H9 (cell line): Measurements from ENCODE around the gene CDK14. TPM values are rescaled to one million over a fixed set of nuclear protein-coding genes. Genes with fewer than 3 reads are reported as not detected.

ENCODE experiments used
- DNase-seq: peaks from one replicate; pipeline ENCODE4 v3.0.0-alpha.2; 2017
- H2AFZ ChIP-seq: one replicate; pipeline ENCODE4 v1.6.1; 2013; ENCODE audit warnings: mild to moderate bottlenecking, low read length, control low read depth, moderate library complexity
- H2AK5ac ChIP-seq: 2 replicates; pipeline ENCODE4 v1.6.1; 2013; ENCODE audit warnings: low read length, control low read depth, mixed read lengths; ENCODE audit not compliant: insufficient read length
- H2BK120ac ChIP-seq: one replicate; pipeline ENCODE4 v1.6.1; 2013; ENCODE audit warnings: low read depth, mild to moderate bottlenecking, low read length, control low read depth, inconsistent platforms; ENCODE audit not compliant: poor library complexity, severe bottlenecking
- H2BK12ac ChIP-seq: 2 replicates; pipeline ENCODE4 v1.6.1; 2013; ENCODE audit warnings: low read length, control low read depth, mixed read lengths, low read depth; ENCODE audit not compliant: insufficient read length
- H2BK15ac ChIP-seq: 2 replicates; pipeline ENCODE4 v1.6.1; 2013; ENCODE audit warnings: low read depth, low read length, control low read depth
- H2BK20ac ChIP-seq: one replicate; pipeline ENCODE4 v1.6.1; 2013; ENCODE audit warnings: low read depth, mild to moderate bottlenecking, low read length, control low read depth, inconsistent platforms; ENCODE audit not compliant: poor library complexity, severe bottlenecking
- H2BK5ac ChIP-seq: 2 replicates; pipeline ENCODE4 v1.6.1; 2013; ENCODE audit warnings: low read length, control low read depth, mixed read lengths; ENCODE audit not compliant: insufficient read length
- H3K14ac ChIP-seq: 2 replicates; pipeline ENCODE4 v1.6.1; 2013; ENCODE audit warnings: low read length, control low read depth; ENCODE audit not compliant: insufficient read depth
- H3K18ac ChIP-seq: 2 replicates; pipeline ENCODE4 v1.6.1; 2013; ENCODE audit warnings: low read depth, mild to moderate bottlenecking, mixed read lengths, low read length, control low read depth; ENCODE audit not compliant: insufficient read length
- H3K23ac ChIP-seq: 2 replicates; pipeline ENCODE4 v1.6.1; 2013; ENCODE audit warnings: low read length, control low read depth, mixed read lengths, low read depth; ENCODE audit not compliant: insufficient read length
- H3K23me2 ChIP-seq: 2 replicates; pipeline ENCODE4 v1.6.1; 2013; ENCODE audit warnings: low read depth, mild to moderate bottlenecking, mixed read lengths, low read length, control low read depth; ENCODE audit not compliant: insufficient read length, poor library complexity, severe bottlenecking
- H3K27ac ChIP-seq: 2 replicates; pipeline ENCODE4 v1.5.1; 2013; ENCODE audit warnings: low read length, control low read depth, mixed read lengths, low read depth; ENCODE audit not compliant: insufficient read length
- H3K27me3 ChIP-seq: 2 replicates; pipeline ENCODE4 v1.6.1; 2013; ENCODE audit warnings: low read length, control low read depth, inconsistent platforms; ENCODE audit not compliant: insufficient read depth
- H3K4ac ChIP-seq: 2 replicates; pipeline ENCODE4 v1.6.1; 2013; ENCODE audit warnings: low read depth, mild to moderate bottlenecking, control low read depth, inconsistent platforms, low read length, moderate library complexity
- H3K4me1 ChIP-seq: 2 replicates; pipeline ENCODE4 v1.6.1; 2013; ENCODE audit warnings: low read length, control low read depth, inconsistent platforms; ENCODE audit not compliant: insufficient read depth
- H3K4me2 ChIP-seq: 2 replicates; pipeline ENCODE4 v1.6.1; 2013; ENCODE audit warnings: low read length, control low read depth, mixed read lengths; ENCODE audit not compliant: insufficient read length, insufficient read depth
- H3K56ac ChIP-seq: 2 replicates; pipeline ENCODE4 v1.6.1; 2013; ENCODE audit warnings: low read depth, mild to moderate bottlenecking, mixed read lengths, low read length, control low read depth; ENCODE audit not compliant: insufficient read length
- H3K79me1 ChIP-seq: 2 replicates; pipeline ENCODE4 v1.6.1; 2013; ENCODE audit warnings: low read depth, mild to moderate bottlenecking, moderate library complexity, low read length, control low read depth, inconsistent platforms; ENCODE audit not compliant: insufficient read depth, poor library complexity, severe bottlenecking
- H3K79me2 ChIP-seq: 2 replicates; pipeline ENCODE4 v1.6.1; 2013; ENCODE audit warnings: low read length, control low read depth, inconsistent platforms; ENCODE audit not compliant: insufficient read depth
- H3K9ac ChIP-seq: 2 replicates; pipeline ENCODE4 v1.6.1; 2013; ENCODE audit warnings: low read length, control low read depth, mixed read lengths; ENCODE audit not compliant: insufficient read length; ENCODE audit errors: extremely low read depth
- H3K9me3 ChIP-seq: one replicate; pipeline ENCODE4 v1.6.1; 2013; ENCODE audit warnings: low read depth, low read length, inconsistent platforms; ENCODE audit not compliant: control insufficient read depth
- H3T11ph ChIP-seq: one replicate; pipeline ENCODE4 v1.6.1; 2013; ENCODE audit warnings: mild to moderate bottlenecking, low read length, control low read depth, inconsistent platforms
- H4K20me1 ChIP-seq: one replicate; pipeline ENCODE4 v1.6.1; 2013; ENCODE audit not compliant: control insufficient read depth, insufficient read length, insufficient read depth
- H4K5ac ChIP-seq: 2 replicates; pipeline ENCODE4 v1.6.1; 2013; ENCODE audit warnings: low read depth, mild to moderate bottlenecking, mixed read lengths, low read length, control low read depth; ENCODE audit not compliant: insufficient read length
- H4K8ac ChIP-seq: replicated peaks from 2 replicates; pipeline ENCODE4 v1.6.1; 2013; ENCODE audit warnings: low read length, control low read depth, mixed read lengths, low read depth; ENCODE audit not compliant: insufficient read length
- H4K91ac ChIP-seq: 2 replicates; pipeline ENCODE4 v1.6.1; 2013; ENCODE audit warnings: low read depth, mild to moderate bottlenecking, moderate library complexity, mixed read lengths, low read length, control low read depth; ENCODE audit not compliant: insufficient read length
- H3K27ac Mint-ChIP-seq, 3 experiments: 2 replicates in 2 of 3; 3 replicates in 1 of 3; pipeline ENCODE4 v1.8.0; 2020 to 2021; ENCODE audit warnings: mixed read lengths in 3 of 3, mild to moderate bottlenecking in 1 of 3, moderate library complexity in 1 of 3
- H3K27me3 Mint-ChIP-seq: 2 replicates; pipeline ENCODE4 v1.8.0; 2021; ENCODE audit warnings: low read depth, mild to moderate bottlenecking, moderate library complexity, mixed read lengths
- H3K36me3 Mint-ChIP-seq, 3 experiments: 2 replicates in 2 of 3; 3 replicates in 1 of 3; pipeline ENCODE4 v1.8.0; 2020 to 2021; ENCODE audit warnings: low read depth in 3 of 3, mixed read lengths in 3 of 3; ENCODE audit not compliant: insufficient read depth in 1 of 3
- H3K4me1 Mint-ChIP-seq, 2 experiments: 2 replicates each; pipeline ENCODE4 v1.8.0; 2020; ENCODE audit warnings: mixed read lengths in 2 of 2
- H3K4me3 Mint-ChIP-seq, 2 experiments: 2 replicates in 1 of 2; 3 replicates in 1 of 2; pipeline ENCODE4 v1.8.0; 2020 to 2021; ENCODE audit warnings: mild to moderate bottlenecking in 2 of 2, mixed read lengths in 2 of 2, moderate library complexity in 1 of 2
- H3K9me3 Mint-ChIP-seq, 2 experiments: 2 replicates in 1 of 2; 3 replicates in 1 of 2; pipeline ENCODE4 v1.8.0; 2020; ENCODE audit warnings: mild to moderate bottlenecking in 2 of 2, mixed read lengths in 2 of 2, moderate library complexity in 1 of 2
- CTCF ChIP-seq: fragments of 200-600 bp; sonication (generic); conservative IDR thresholded peaks from 3 replicates; pipeline ENCODE4 v1.8.0; 2021; ENCODE audit warnings: antibody characterized with exemption, mild to moderate bottlenecking
- WGBS: extraction: QIAGEN DNeasy Blood & Tissue Kit; methylation state at CpG from one replicate; pipeline ENCODE4 v1.1.7; 2013; ENCODE audit warnings: missing lambda C conversion rate, low lambda C conversion rate, mixed read lengths; ENCODE audit not compliant: insufficient read length; ENCODE audit errors: extremely low coverage; 5-methylcytosine and 5-hydroxymethylcytosine counted together
- total RNA-seq: library from RNA; stranded (reverse); gene quantifications from 2 replicates; pipeline ENCODE4 v1.2.1, GENCODE V29; 2021

The CDK14 gene
- total RNA-seq, 1 experiment from 2014 or later = 23.9 TPM

- Mint-ChIP-seq H3K9me3 (no peaks in the 10 kb centered on the region), H3K36me3 (no peaks in the 10 kb centered on the region), H3K27ac (no peak overlapping the region; a peak in 1 of 7 replicates), H3K27me3 (no peaks in the 10 kb centered on the region), H3K4me1 (peaks cover 6% of the 10 kb centered on the region in 2 experiments), H3K4me3 (no peak overlapping the region)
- no peak overlapping the region for H2BK15ac ChIP-seq
- no peak overlapping the region for H3K4ac ChIP-seq
- H3K14ac ChIP-seq = no peak overlapping the region
- no peak overlapping the region for H3K4me2 ChIP-seq
- no peak overlapping the region for H3K27ac ChIP-seq
- no peak overlapping the region for H2AFZ ChIP-seq
- H3K27me3 ChIP-seq = no peaks in the 10 kb centered on the region
- H4K8ac ChIP-seq = no peak overlapping the region
- DNase-seq = no peak
- no peak overlapping the region for H3K18ac ChIP-seq
- H2BK20ac ChIP-seq = no peak overlapping the region
- H3K23me2 ChIP-seq = no peaks in the 10 kb centered on the region
- H3K9ac ChIP-seq = no peak overlapping the region
- no peak overlapping the region for H2AK5ac ChIP-seq
- WGBS = no CpG with 5 or more reads among the region's 3 CpGs
- no peaks in the 10 kb centered on the region for H3K79me2 ChIP-seq
- no peaks in the 10 kb centered on the region for H3K9me3 ChIP-seq
- no peak overlapping the region for H4K91ac ChIP-seq
- no peak overlapping the region for H2BK120ac ChIP-seq
- H2BK5ac ChIP-seq = no peak overlapping the region
- H3K4me1 ChIP-seq = no peaks in the 10 kb centered on the region
- no peak for TF ChIP-seq CTCF
- H3K56ac ChIP-seq = no peak overlapping the region
- H3T11ph ChIP-seq = no peak overlapping the region
- no peak overlapping the region for H2BK12ac ChIP-seq
- H4K5ac ChIP-seq = no peak overlapping the region
- no peaks in the 10 kb centered on the region for H3K79me1 ChIP-seq
- H3K23ac ChIP-seq = no peak overlapping the region
- no peaks in the 10 kb centered on the region for H4K20me1 ChIP-seq
Observed at GRCh38 chr7:91083855-91084644, 487.9 kb downstream of the CDK14 start.
